Measurements from ENCODE around the gene KATNA1.
"Not testable (repeated sequence)": the region's sequence is repeated elsewhere in the genome, so short reads cannot be mapped to it uniquely, and the experiment has no call there.

The KATNA1 gene

DNA sequence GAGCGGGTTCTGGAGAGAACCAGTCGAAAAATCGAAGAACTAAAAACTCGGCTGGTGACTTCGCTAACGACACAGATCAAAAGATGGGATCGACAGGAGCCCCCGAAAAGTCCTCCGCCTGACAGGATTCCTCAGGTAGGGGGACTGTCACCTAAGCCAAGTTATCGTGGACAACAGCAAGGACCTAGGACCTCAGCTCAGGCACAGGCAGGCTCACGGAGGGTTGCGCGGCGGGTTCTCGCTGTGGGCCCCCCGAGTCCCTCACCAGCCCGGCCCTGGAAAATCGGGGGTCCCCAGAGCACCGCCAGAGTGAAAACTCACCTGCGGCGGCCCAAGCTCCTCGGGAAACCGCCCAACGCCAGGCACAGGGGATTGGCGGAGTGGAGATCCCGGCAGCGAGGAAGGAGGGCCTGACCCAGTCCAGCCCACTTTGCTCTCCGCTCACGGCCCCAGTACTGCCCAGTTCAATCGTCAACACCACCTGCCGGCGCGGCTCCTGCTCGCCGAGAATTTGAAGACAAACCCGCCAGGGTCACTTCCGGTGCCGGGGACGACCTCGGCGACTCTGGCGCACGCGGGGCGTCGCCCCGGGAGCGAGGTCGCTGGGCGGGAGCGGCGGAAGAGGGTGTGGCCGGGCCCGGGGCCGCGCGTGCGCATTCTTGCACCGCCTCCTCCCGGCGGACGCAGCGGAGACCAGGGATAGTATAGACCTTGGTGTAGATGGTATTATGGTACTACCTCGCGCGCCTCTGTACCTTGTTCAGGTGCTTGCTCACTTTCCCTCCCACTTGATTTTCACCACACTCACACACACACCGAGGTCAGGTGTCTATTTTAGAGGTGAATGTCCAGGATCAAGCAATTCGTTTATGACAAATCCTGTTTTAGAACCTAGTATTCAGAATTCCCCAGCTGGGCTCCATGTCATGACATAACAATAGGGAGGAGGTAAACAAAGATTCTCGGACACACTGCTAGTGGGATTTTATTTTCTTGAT, at the start of gene KATNA1:
KATNA1 (minus strand) TSS at position 567 of the 998 bp plus-strand sequence. CDS start 10,167 bp downstream, outside the sequence.
- DNase-seq (ENCODE audit: low read depth in 1 of 2, low spot score in 1 of 2): peak; percentile 74 to 81

DNA sequence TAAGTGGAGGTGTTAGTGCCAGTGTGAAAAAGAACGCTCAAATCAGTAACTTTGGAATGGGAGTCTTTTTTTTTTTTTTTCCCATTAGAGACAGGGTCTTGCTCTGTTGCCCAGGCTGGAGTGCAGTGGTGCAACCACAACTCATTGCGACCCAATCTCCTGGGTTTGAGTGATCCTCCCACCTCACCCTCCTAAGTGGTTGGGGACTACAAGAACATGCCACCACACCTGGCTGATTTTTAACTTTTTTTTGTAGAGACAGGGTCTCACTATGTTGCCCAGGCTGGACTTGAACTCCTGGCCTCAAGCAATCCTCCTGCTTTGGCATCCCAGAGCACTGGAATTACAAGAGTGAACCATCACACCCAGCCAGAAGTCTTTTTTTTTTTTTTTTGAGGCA, 49.7 kb upstream of the KATNA1 start:
- no peak for DNase-seq (ENCODE audit: low read depth in 1 of 2, low spot score in 1 of 2)

DNA sequence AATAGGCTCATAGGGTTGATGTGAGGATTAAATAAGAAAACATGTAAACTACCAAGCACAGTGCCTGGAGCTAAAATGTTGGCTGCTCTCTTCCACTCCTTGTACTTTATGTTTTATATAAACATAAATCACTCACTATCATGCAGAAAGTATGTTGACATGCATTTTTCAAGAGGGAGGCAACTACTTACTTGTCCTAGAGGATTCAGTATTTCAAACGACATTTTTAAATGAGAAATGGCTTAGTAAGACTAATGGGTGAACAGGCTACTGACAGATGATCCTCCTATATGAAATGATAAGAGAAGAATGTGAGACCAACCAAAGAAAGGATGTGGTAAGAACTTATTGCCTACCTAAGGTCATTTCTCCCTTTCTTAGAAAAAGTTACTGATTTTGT, 48.4 kb upstream of the KATNA1 start:
- DNase-seq (ENCODE audit: low read depth in 1 of 2, low spot score in 1 of 2): no peak

DNA sequence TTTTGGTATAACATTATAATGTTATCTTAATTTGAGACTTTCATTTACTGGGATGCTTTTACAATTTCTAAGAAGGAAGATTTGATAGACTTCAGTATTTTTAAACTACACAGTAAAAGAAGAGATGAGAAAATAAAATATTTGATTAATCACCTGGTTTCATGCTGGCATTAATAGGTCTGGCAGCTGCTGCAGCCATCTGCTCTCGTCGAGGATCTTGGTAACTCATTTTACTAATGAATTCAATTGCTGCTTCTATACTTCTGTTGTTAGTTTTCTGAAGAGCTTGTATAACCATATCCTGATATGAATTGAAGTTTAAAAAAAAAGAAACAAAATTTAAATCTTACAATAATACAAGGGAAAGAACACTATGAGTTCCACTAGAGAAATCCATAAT, 46.4 kb upstream of the KATNA1 start:
- DNase-seq (ENCODE audit: low read depth in 1 of 2, low spot score in 1 of 2): no peak

DNA sequence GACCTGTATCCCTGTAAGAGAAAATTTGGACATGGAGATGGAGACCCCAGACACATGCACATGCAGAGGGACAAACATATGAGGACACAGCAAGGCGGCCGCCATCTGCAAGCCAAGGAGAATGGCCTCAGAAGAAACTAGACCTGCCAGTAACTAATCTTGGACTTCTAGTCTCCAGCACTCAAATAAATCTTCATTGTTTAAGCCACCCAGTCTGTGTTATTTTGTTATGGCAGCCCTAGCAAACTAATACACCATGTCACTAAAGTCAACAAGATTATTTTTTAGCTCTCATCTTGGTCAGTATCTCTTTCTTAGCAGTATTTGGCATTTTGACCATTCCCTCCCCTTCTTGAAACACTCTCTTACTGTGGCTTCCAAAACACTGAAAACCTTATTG, 42.7 kb upstream of the KATNA1 start:
- no peak for DNase-seq (ENCODE audit: low read depth in 1 of 2, low spot score in 1 of 2)

DNA sequence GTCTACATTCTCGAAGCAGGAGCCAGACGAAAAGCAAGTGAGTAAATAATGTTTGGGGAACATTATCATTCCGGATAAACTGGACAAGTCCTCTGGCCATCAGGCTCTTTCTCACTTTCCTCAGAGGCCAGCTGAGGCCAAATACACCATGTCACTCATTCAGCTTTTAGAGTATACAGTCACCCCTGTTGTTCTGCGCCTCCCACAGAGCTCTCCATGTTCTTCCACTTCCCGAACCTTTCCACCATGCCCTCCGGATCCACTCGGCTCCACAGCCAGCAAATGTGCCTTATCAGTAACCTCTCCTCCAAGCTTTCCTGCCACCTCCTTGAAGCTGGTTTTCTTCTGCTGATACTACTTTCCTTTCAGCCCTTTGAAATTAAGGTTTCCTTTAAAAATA, 37.7 kb upstream of the KATNA1 start:
- DNase-seq (ENCODE audit: low read depth in 1 of 2, low spot score in 1 of 2): no peak

DNA sequence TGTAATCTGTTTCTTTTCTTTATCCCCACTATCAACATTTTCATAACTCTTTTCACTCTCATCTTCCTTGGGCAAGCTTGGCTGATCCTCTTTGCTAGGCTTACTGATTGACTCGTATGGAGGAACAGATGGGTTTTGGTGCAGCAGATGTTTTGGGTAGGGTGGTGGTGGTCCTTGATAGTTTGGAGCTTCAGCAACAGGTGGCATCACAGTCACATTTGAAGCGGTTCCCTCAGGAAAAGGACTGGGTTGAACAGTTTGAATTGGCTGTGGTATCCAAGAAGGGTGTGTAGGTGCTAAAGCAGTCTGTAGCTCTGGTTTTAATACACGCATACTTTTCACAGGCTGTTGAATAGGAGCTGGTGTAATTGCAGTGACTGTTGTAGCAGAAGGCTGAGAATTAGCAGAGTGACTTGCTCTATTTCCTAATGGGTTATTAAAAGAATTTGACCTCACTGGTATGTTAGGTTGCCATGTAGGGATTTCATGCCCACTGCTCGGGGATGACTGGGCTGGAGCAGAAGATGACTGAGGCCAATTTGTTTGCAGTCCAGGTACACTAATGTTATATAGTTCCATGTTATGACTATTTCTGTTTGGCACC, 34.8 kb upstream of the KATNA1 start:
- DNase-seq (ENCODE audit: low read depth in 1 of 2, low spot score in 1 of 2): no peak

DNA sequence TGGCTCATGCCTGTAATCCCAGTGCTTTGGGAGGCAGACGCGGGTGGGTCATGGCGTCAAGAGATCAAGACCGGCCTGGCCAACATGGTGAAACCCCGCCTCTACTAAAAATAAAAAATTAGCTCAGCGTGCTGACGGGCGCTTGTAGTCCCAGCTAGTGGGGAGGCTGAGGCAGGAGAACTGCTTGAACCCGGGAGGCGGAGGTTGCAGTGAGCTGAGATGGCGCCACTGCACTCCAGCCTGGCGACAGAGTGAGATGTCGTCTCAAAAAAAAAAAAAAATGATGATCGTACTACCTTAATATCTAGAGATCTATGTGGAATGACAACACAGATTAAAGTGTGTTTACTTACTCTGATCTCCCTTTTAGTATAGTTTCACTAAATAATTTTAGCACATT, 33.3 kb upstream of the KATNA1 start:
- not testable (repeated sequence) for DNase-seq (ENCODE audit: low read depth in 1 of 2, low spot score in 1 of 2)

DNA sequence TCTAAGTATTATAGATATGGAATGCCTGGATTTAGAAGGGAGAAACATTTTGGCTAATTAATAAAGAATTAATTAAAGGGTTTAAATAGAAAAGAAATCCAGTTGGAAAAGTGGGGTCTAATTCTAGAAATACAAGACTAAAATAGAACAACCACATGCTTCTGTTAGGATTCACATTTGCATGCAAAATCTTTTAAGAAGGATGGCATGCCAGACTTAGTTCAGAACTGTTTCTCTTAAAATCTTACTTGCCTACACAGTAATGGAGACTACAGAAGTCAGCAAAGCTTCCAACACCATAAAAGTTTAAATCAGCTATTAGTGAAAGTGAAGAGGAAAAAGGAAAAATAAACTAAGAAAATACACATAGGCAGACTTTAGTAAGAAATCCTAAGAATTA, 32.7 kb upstream of the KATNA1 start:
- no peak for DNase-seq (ENCODE audit: low read depth in 1 of 2, low spot score in 1 of 2)

DNA sequence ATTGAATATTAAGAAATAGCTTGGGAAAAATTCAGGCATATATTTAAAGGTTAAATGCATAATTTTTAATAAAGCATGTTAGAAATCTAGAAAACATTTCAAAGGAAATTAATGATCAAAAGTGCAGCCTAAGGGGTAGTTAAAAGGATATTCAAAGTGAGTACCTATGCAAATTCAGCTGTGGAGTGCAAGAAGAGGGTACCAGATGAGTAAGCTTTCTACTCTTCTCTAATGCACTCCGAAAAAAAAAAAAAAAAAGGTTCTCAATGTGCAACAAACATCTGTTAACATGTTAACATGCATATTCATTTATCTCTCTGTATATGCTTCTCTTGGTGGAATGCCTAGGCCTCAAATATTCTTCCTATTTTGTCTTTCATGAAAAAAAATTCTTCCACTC, 32.0 kb upstream of the KATNA1 start:
- no peak for DNase-seq (ENCODE audit: low read depth in 1 of 2, low spot score in 1 of 2)

DNA sequence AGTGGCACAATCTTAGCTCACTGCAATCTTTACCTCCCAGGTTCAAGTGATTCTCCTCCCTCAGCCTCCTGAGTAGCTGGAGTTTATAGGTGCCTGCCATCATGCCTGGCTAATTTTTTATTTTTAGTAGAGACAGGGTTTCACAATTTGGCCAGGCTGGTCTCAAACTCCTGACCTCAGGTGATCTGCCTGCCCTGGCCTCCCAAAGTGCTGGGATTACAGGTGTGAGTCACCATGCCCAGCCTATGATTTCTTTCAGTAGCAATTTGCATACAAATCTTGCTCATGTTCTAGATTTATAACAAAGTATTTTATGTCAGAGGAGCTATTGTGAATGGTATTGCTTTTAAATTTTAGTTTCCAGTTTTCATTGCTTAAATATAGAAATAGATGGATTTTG, 23.8 kb upstream of the KATNA1 start:
- not testable (repeated sequence) for DNase-seq (ENCODE audit: low read depth in 1 of 2, low spot score in 1 of 2)

DNA sequence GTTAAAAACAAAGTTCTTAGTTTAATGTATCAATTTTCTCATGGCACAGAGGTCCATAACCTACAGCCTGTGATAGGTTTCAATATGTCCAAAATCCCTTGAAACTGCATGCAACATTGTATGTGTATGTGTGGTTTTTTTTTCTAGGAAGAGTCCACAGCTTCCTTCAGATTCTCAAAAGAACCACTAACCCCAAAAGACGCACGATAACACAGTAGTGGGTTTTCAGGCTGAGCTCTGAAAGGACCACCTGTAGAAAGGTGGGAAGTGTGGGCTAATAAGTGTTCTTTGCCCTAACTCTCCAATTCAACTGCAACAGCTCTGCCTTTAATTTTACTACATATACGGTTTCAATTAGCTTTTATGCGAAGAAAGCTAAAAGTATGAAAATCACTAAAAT, 11.5 kb upstream of the KATNA1 start:
- no peak for DNase-seq (ENCODE audit: low read depth in 1 of 2, low spot score in 1 of 2)

DNA sequence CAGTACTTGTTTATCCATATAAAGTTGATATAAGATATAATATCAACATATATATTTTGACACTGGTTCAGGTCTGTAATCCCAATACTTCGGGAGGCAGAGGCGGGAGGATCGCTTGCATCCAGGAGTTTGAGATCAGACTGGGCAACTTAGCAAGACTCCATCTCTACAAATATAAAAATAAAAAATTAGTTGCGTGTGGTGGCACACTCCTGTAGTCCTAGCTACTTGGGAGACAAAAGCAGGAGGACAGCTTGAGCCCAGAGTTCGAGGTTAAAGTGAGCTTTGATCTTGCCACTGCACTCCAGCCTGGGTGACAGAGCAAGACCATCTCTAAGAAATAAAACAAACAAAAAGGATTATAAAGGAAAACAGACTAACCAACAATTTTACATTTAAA, 8.9 kb upstream of the KATNA1 start:
- no peak for DNase-seq (ENCODE audit: low read depth in 1 of 2, low spot score in 1 of 2)

DNA sequence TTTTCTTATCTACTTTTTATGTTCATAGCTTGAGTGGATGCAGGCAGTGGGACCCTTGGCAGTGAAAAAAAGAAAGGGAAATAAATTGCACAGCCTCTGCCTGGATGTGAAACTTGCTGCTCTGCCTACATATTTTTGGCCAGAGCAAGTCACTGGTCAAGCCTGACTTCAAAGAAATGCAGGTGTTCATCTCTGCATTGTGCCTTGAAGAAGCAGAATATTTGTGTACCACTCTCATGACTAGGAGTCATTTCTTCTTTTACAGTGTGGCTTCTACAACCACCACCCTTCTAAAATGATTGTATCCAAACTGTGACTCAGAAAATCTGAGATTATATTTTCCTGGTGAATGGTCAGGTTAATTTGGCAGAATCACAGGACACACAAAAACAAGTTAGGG, 2.5 kb upstream of the KATNA1 start:
- no peak for DNase-seq (ENCODE audit: low read depth in 1 of 2, low spot score in 1 of 2)

DNA sequence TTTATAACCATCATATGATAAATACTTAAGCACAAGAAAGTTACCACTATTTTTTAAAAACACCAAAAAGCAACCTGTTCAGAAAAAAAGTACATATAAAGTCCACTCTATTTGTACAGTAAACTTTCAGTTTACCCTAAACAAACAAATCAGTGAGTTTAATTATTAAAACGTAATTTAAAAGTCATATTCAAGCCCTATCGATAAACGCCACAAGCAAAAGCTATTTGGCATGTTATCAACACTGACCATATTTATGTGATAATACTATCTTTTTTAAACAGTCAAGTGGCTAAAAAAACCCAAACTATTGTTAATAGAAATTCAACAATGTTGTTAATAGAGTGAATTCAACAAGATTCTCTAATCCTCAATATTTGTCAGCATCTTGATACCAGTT, 1.9 kb downstream of the KATNA1 start:
- DNase-seq (ENCODE audit: low read depth in 1 of 2, low spot score in 1 of 2): no peak

DNA sequence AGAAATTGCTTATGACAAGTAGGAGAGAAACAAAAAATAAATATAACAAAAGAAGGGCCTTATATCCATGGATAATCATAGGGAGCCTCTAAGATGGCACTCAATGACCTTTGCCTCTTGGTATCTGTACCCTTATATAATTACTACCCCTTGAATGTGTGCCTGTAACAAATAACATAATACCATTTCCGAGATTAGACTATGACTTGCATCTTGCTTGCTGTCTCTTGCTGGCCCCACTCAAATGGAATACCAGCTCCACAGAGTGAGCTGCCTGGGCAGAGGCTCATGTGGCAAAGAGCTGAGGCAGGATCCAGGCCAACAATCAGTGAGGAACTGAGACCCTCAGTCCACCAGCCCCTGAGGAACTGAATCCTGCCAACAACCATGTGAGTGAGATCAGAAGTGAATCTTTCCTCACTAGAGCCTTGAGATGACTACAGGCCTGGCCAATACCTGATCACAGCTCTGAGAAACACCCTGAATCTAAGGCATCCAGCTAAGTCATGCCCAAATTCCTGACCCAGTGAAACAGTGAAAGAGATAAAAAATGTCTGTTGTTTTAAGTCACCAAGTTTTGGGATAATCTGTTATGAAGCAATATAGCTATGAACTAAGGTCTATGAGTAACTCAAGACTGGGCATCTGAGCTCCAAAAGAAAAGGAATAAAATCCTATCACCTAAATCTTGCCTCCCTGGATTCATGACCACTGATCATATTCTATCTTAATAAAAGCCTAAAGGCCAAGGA, 5.5 kb downstream of the KATNA1 start:
- DNase-seq (ENCODE audit: low read depth in 1 of 2, low spot score in 1 of 2): no peak

DNA sequence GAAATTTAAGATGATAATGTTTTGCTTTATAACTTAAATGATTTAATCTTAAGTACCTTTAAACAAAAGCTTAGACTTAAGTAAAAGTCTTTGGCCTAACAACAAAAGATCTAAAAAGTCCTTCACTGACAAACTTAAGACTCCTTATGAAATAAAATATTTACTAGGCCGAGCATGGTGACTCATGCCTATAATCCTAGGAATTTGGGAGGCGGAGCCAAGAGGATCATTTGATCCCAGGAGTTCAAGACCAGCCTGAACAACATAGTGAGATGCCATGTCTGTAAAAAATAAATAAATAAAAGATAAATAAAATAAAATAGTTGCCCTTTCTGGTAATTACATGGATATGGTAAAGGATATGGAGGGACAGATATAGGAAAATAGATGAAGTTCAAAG, 12.4 kb downstream of the KATNA1 start:
- DNase-seq (ENCODE audit: low read depth in 1 of 2, low spot score in 1 of 2): no peak

DNA sequence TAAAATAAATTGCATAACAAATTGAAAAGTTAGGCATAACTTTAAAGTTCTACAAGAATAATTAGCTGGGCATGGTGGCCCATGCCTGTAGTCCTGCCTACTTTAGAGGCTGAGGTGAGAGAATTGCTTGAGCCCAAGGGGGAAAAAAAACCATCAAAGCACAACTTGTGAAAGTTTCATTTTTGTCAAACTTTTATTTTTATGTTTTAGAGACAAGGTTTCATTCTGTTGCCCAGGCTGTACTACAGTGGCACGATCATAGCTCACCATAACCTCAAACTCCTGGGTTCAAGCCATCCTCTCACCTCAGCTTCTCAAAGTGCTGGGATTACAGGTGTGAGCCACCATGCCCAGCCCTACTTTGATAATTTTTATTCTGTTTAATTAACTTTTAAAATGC, 14.2 kb downstream of the KATNA1 start:
- no peak for DNase-seq (ENCODE audit: low read depth in 1 of 2, low spot score in 1 of 2)

DNA sequence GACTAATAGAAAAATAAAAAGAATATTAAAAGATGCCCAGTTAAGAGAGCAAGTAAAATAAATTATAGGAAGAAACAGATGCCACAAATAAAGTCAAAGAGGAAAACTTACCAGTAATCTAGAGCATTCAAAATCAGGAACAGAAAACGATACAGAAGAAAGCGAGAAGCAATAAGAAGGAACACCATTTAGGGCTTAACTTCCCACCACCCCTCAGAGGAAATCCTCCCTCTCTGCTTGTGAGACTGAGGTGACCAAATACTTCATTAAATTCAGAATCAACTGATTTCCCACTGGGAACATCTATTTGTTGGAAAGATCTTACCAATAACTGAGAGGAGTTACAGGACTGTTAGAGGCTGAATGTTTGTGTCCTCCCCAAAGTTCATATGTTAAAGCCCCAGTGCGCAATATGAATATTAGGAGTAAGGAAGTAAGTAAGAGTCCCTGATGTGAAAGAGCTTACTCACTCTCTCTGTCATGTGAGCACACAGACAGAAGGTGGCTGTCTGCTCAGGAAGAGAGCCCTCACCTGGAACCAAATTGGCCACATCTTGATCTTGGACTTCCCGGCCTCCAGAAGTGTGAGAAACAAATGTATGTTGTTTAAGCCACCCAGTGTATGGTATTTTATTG, 19.5 kb downstream of the KATNA1 start:
- no peak for DNase-seq (ENCODE audit: low read depth in 1 of 2, low spot score in 1 of 2)

DNA sequence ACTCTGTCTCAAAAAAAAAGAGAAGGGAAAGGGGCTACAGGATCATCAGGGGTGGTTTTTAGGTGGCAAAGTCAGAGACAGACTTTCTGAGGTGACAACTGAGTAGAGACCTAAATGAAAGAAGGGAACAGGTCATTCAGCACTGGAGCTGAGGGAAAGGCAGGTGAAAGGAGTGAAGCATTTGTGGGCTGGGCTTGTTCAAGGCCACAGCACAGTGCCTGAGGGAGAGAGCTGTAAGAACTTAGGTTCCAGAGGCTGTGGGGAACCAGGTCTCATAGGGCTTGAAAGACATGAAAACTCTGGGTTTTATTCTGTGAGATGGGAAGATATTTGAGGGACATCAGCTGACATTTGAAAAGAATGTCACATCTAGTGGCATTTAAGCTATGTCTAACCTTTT, 20.8 kb downstream of the KATNA1 start:
- DNase-seq (ENCODE audit: low read depth in 1 of 2, low spot score in 1 of 2): no peak

DNA sequence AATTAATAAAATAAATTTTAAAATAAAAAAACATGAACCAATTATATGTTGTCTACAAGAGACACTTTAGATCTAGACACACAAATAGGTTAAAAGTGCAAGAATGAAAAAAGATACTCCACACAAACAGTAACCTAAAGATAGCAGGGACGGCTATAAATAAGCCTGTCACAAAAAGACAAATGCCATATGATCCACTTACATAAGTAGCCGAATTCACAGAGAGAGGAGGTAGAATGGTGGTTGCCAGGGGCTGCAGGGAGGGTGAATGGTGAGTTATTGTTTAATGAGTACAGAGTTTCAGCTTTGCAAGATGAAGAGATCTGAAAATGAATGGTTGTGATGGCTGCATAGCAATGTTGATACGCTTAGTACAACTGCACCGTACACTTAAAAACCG, 32.7 kb downstream of the KATNA1 start:
- DNase-seq (ENCODE audit: low read depth in 1 of 2, low spot score in 1 of 2): no peak

Data from activated CD4-positive, alpha-beta T cell treated with anti-CD3 and anti-CD28 coated beads, Interleukin-2, amount 50 U/mL, for 24 hours (primary cell).